B cell (primary cell): Measurements from ENCODE around the gene LRRC4. TPM values are rescaled to one million over a fixed set of nuclear protein-coding genes. Genes with fewer than 3 reads are reported as not detected.

ENCODE experiments used
- ATAC-seq: fragments of 200-7000 bp; cut with Tn5 transposase; one replicate; pipeline ENCODE4 v1.10.0; 2021; ENCODE audit warnings: low read depth, mild to moderate bottlenecking, moderate number of reproducible peaks, moderate library complexity
- CTCF ChIA-PET: fragments of 350-600 bp; sonication (Branson Sonifier 250); formaldehyde crosslinking; loops from one replicate; lab custom pipeline; 2021; ENCODE audit warnings: antibody characterized with exemption, inconsistent platforms; lab: Charles Lee
- POLR2A ChIA-PET: fragments of 350-600 bp; sonication (Branson Sonifier 250); formaldehyde crosslinking; loops from one replicate; lab custom pipeline; 2021; ENCODE audit warnings: antibody characterized with exemption; lab: Charles Lee
- DNase-seq: peaks from one replicate; pipeline ENCODE4 v3.0.0; 2013
- H2AFZ ChIP-seq: 2 replicates; pipeline ENCODE4 v1.6.1; 2012; ENCODE audit warnings: mild to moderate bottlenecking, low read depth, low read length; ENCODE audit not compliant: insufficient read depth, poor library complexity, severe bottlenecking
- H3K27ac ChIP-seq, 2 donors: 1 replicate in 1 of 2; 2 replicates in 1 of 2; pipeline ENCODE4 v1.5.1; 2012 to 2013; ENCODE audit warnings: low read length in 2 of 2, mild to moderate bottlenecking in 2 of 2, moderate library complexity in 1 of 2
- H3K27me3 ChIP-seq, 4 experiments: fragments of 200-600 bp in 1 of 4; sonication (generic) in 1 of 4; replicated peaks in 1 of 4; 1 replicate in 2 of 4; 2 replicates in 2 of 4; pipeline versions ENCODE4 v1.6.1 to v1.7.0; 2013 to 2016; ENCODE audit warnings: low read length in 3 of 4, mild to moderate bottlenecking in 2 of 4, mixed read lengths in 1 of 4, moderate library complexity in 1 of 4; ENCODE audit not compliant: insufficient read depth in 4 of 4, control insufficient read depth in 3 of 4; ENCODE audit errors: control extremely low read depth in 1 of 4
- H3K36me3 ChIP-seq, 2 experiments: replicated peaks in 1 of 2; 1 replicate in 1 of 2; 2 replicates in 1 of 2; pipeline versions ENCODE4 v1.6.1 to v1.7.1; 2013; ENCODE audit warnings: low read length in 1 of 2; ENCODE audit not compliant: insufficient read depth in 2 of 2, control insufficient read depth in 1 of 2; ENCODE audit errors: control extremely low read depth in 1 of 2, extremely low read depth in 1 of 2
- H3K4me1 ChIP-seq, 2 donors: fragments of 200-600 bp in 1 of 2; sonication (generic) in 1 of 2; 1 replicate in 1 of 2; 2 replicates in 1 of 2; pipeline versions ENCODE4 v1.5.1 to v1.6.1; 2013 to 2017; ENCODE audit warnings: low read length in 2 of 2; ENCODE audit not compliant: control insufficient read depth in 2 of 2, insufficient read depth in 2 of 2
- H3K4me2 ChIP-seq: replicated peaks from 2 replicates; pipeline ENCODE3; 2012; ENCODE audit warnings: mild to moderate bottlenecking, low read depth, low read length; ENCODE audit not compliant: poor library complexity, severe bottlenecking
- H3K4me3 ChIP-seq, 5 experiments: fragments of 200-600 bp in 1 of 5; sonication (generic) in 1 of 5; 1 replicate in 3 of 5; 2 replicates in 2 of 5; pipeline versions ENCODE4 v1.5.1 to v1.7.0; 2011 to 2016; ENCODE audit warnings: low read length in 4 of 5, mild to moderate bottlenecking in 4 of 5, low read depth in 2 of 5, control low read depth in 1 of 5, moderate library complexity in 1 of 5; ENCODE audit not compliant: insufficient read depth in 1 of 5; ENCODE audit errors: control extremely low read depth in 1 of 5, extremely low read depth in 1 of 5
- H3K79me2 ChIP-seq: fragments of 200-600 bp; sonication (generic); one replicate; pipeline ENCODE4 v1.6.0; 2016; ENCODE audit warnings: low read length; ENCODE audit not compliant: control insufficient read depth, insufficient read depth
- H3K9ac ChIP-seq: fragments of 200-600 bp; sonication (generic); 2 replicates; pipeline ENCODE4 v1.6.1; 2017; ENCODE audit warnings: mild to moderate bottlenecking, low read length, moderate library complexity
- H3K9me3 ChIP-seq, 3 donors: one replicate each; pipeline versions ENCODE4 v1.6.1 to v1.7.1; 2013; ENCODE audit warnings: low read length in 2 of 3; ENCODE audit not compliant: control insufficient read depth in 2 of 3, insufficient read depth in 1 of 3; ENCODE audit errors: control extremely low read depth in 1 of 3
- H4K20me1 ChIP-seq: 2 replicates; pipeline ENCODE4 v1.6.0; 2012; ENCODE audit warnings: mild to moderate bottlenecking, low read length; ENCODE audit not compliant: insufficient read depth, control insufficient read depth, poor library complexity, severe bottlenecking
- H3K27ac Mint-ChIP-seq: one replicate; pipeline ENCODE4 v1.8.0; 2021; ENCODE audit warnings: mixed read lengths
- H3K27me3 Mint-ChIP-seq: one replicate; pipeline ENCODE4 v1.8.0; 2021; ENCODE audit warnings: mixed read lengths
- H3K4me1 Mint-ChIP-seq: one replicate; pipeline ENCODE4 v1.8.0; 2021; ENCODE audit warnings: mixed read lengths
- H3K4me3 Mint-ChIP-seq: one replicate; pipeline ENCODE4 v1.8.0; 2021; ENCODE audit warnings: mixed read lengths
- H3K9me3 Mint-ChIP-seq: one replicate; pipeline ENCODE4 v1.8.0; 2022; ENCODE audit warnings: mixed read lengths; ENCODE audit not compliant: insufficient read depth
- CTCF ChIP-seq: fragments of 200-600 bp; IDR thresholded peaks from one replicate; pipeline ENCODE4 v1.8.0; 2022; ENCODE audit warnings: antibody characterized with exemption, mild to moderate bottlenecking
- EZH2 ChIP-seq: IDR thresholded peaks from 2 replicates; pipeline ENCODE4 v1.6.1; 2012; ENCODE audit warnings: borderline replicate concordance, low read depth, mild to moderate bottlenecking, moderate library complexity, low read length; ENCODE audit not compliant: insufficient read depth, poor library complexity, severe bottlenecking
- WGBS: methylation state at CpG from one replicate; pipeline ENCODE4 v1.1.5; 2013; ENCODE audit warnings: missing lambda C conversion rate; ENCODE audit not compliant: insufficient coverage; 5-methylcytosine and 5-hydroxymethylcytosine counted together
- intact Hi-C: fragments of 100-400 bp; cut with micrococcal nuclease; formaldehyde crosslinking; loops from one replicate; pipeline ENCODE4 v1.10.0; 2022
- polyA plus RNA-seq: library from polyadenylated mRNA; depleted of rRNA; stranded (reverse); fragments of >200 nt; gene quantifications from 2 replicates; pipeline ENCODE4 v1.2.3, GENCODE V29; 2012
- total RNA-seq, 2 donors: library from RNA; stranded (reverse); fragments of 120-200 nt in 1 of 2; gene quantifications; 1 replicate in 1 of 2; 2 replicates in 1 of 2; pipeline versions ENCODE4 v1.2.3 to v1.2.4, GENCODE V29; 2013 to 2022

The LRRC4 gene
- total and polyA plus RNA-seq, 2 donors (not counting 1 experiment from before 2014, with no cell fraction given): 0.98 to 1.2 TPM

- ChIA-PET POLR2A (no interaction called here), CTCF (interaction anchor here (0.8 to 1.3 kb wide), 3 partner anchors 12 to 129 kb away, joined by 3 read pairs; no protein-coding TSS in a partner anchor)
- Mint-ChIP-seq H3K9me3 (no peaks in the 10 kb centered on the region), H3K27me3 (no peaks in the 10 kb centered on the region), H3K4me1 (peaks cover 44% of the 10 kb centered on the region), H3K27ac (no peak overlapping the region), H3K4me3 (no peak overlapping the region)
- Histone ChIP-seq H3K9ac (no peak overlapping the region), H3K36me3 (no peaks in the 10 kb centered on the region), H3K9me3 (no peaks in the 10 kb centered on the region), H3K27me3 (no peaks in the 10 kb centered on the region), H4K20me1 (no peaks in the 10 kb centered on the region), H3K4me3 (no peak overlapping the region), H2AFZ (no peak overlapping the region), H3K79me2 (peaks cover 13% of the 10 kb centered on the region), H3K4me1 (peaks cover 33 to 40% of the 10 kb centered on the region in 2 donors), H3K4me2 (no peak overlapping the region), H3K27ac (no peak overlapping the region)
- 98% methylated on average over 7 of the region's 8 CpGs for WGBS
- TF ChIP-seq CTCF: no peak
- TF ChIP-seq EZH2: no peak
- intact Hi-C loops: no loop called here
- no peak for DNase-seq
- ATAC-seq: no peak
Measured at GRCh38 chr7:128006550-128007302, 24.5 kb downstream of the LRRC4 start.

DNA sequence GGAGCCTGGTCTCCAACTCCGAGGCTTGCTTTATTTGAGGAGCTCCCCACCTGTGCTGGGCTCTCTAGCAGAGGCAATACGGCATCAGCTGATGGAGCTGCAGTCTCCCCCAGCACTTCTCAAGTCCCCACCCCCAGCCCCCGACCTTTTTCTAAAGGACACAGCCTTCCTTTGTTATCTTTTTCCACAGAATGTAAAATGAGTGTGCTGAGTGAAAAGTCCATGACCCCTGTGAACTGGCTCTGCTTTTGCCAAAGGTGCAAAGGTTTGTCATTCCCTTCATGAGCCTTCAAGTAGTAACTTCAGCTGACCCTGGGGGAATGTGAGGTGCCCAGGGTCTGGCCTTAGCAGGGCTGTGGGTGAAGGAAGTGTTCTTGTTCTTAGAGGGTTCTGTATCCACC lies 25.5 kb downstream of the LRRC4 start:
- Histone ChIP-seq H3K36me3 (no peaks in the 10 kb centered on the region), H3K9ac (no peak overlapping the region), H3K79me2 (peaks cover 13% of the 10 kb centered on the region), H3K4me1 (peaks cover 36 to 43% of the 10 kb centered on the region in 2 donors), H3K27ac (no peak overlapping the region), H3K4me2 (no peak overlapping the region), H3K4me3 (no peak overlapping the region), H4K20me1 (no peaks in the 10 kb centered on the region), H3K9me3 (no peaks in the 10 kb centered on the region), H2AFZ (no peak overlapping the region), H3K27me3 (no peaks in the 10 kb centered on the region)
- DNase-seq (no peak), ATAC-seq (no peak)
- no peak for TF ChIP-seq CTCF
- no peak for TF ChIP-seq EZH2
- no peak overlapping the region for H3K4me3 Mint-ChIP-seq
- no peak overlapping the region for H3K27ac Mint-ChIP-seq
- WGBS: 100% methylated on average over 2 of the region's 3 CpGs
- intact Hi-C loops: no loop called here
- H3K9me3 Mint-ChIP-seq: no peaks in the 10 kb centered on the region
- peaks cover 51% of the 10 kb centered on the region for H3K4me1 Mint-ChIP-seq
- ChIA-PET CTCF (interaction anchor here (0.8 to 1.3 kb wide), 2 partner anchors 18 to 130 kb away, joined by 3 read pairs; no protein-coding TSS in a partner anchor), POLR2A (no interaction called here)
- no peaks in the 10 kb centered on the region for H3K27me3 Mint-ChIP-seq
